GM19467 (cell line): Measurements from ENCODE around the gene GSG1L.
"Not testable (repeated sequence)": the region's sequence is repeated elsewhere in the genome, so short reads cannot be mapped to it uniquely, and the experiment has no call there.

Experiments used
- ATAC-seq: cut with Tn5 transposase; IDR thresholded peaks from one replicate; pipeline ENCODE4 v1.9.1; 2021; ENCODE audit warnings: mild to moderate bottlenecking, moderate library complexity; ENCODE audit not compliant: unreplicated experiment

GSG1L gene

GRCh38 chr16:27959914-27960313 is 103.6 kb downstream of the GSG1L start:
- ATAC-seq = no peak

- no peak for ATAC-seq
Observed at GRCh38 chr16:27954191-27954590, 109.3 kb downstream of the GSG1L start.

GRCh38 chr16:27952811-27953210 is 110.7 kb downstream of the GSG1L start:
- no peak for ATAC-seq

- ATAC-seq = no peak
Observed at GRCh38 chr16:27951489-27952120, 111.9 kb downstream of the GSG1L start.

- ATAC-seq = no peak
Observed at GRCh38 chr16:27950206-27950887, 113.2 kb downstream of the GSG1L start.

GRCh38 chr16:27947696-27948095 is 115.8 kb downstream of the GSG1L start:
- ATAC-seq = no peak

- ATAC-seq = no peak
Observed at GRCh38 chr16:27945233-27945973, 118.1 kb downstream of the GSG1L start.

- ATAC-seq = no peak
Observed at GRCh38 chr16:27943766-27944165, 119.7 kb downstream of the GSG1L start.

- not testable (repeated sequence) for ATAC-seq
Observed at GRCh38 chr16:27942071-27942470, 121.4 kb downstream of the GSG1L start.

- no peak for ATAC-seq
Observed at GRCh38 chr16:27935076-27935475, 128.4 kb downstream of the GSG1L start.

- ATAC-seq = no peak
Observed at GRCh38 chr16:27932542-27933135, 130.9 kb downstream of the GSG1L start.

- ATAC-seq = no peak
Observed at GRCh38 chr16:27929818-27930217, 133.7 kb downstream of the GSG1L start.

GRCh38 chr16:27928542-27928941 is 135.0 kb downstream of the GSG1L start:
- ATAC-seq = no peak

- no peak for ATAC-seq
Observed at GRCh38 chr16:27927266-27927901, 136.1 kb downstream of the GSG1L start.

- ATAC-seq = no peak
Observed at GRCh38 chr16:27925612-27926011, 137.9 kb downstream of the GSG1L start.

- ATAC-seq = no peak
Observed at GRCh38 chr16:27924411-27925118, 138.9 kb downstream of the GSG1L start.

- no peak for ATAC-seq
Observed at GRCh38 chr16:27923751-27924150, 139.8 kb downstream of the GSG1L start.

GRCh38 chr16:27922433-27922832 is 141.1 kb downstream of the GSG1L start:
- ATAC-seq = no peak

- ATAC-seq = no peak
Observed at GRCh38 chr16:27921134-27921533, 142.4 kb downstream of the GSG1L start.

- ATAC-seq = no peak
Observed at GRCh38 chr16:27920391-27920891, 143.1 kb downstream of the GSG1L start.
